Ovary (tissue), 3 donors: ENCODE results near the gene ACAP2.

Experiments used
- CTCF ChIP-seq, 3 donors: fragments of 450-650 bp in 2 of 3; fragments of 200-600 bp in 1 of 3; IDR thresholded peaks; one replicate each; pipeline versions ENCODE4 v1.5.1 to v1.8.0; 2016 to 2022; ENCODE audit warnings: antibody characterized with exemption in 3 of 3, mild to moderate bottlenecking in 1 of 3
- EP300 ChIP-seq: sonication (generic); formaldehyde crosslinking; IDR thresholded peaks from one replicate; pipeline ENCODE4 v1.6.1; 2017; ENCODE audit warnings: antibody characterized with exemption
- POLR2A ChIP-seq: fragments of 450-650 bp; IDR thresholded peaks from one replicate; pipeline ENCODE4 v1.6.1; 2017; ENCODE audit warnings: antibody characterized with exemption, mild to moderate bottlenecking, moderate library complexity
- donor health status: DM: no; HTN: no; CAD: no.

- TF ChIP-seq CTCF (IDR thresholded peaks at IDR 0.05) (no peak), EP300 (no peak), POLR2A (no peak)
Observed at GRCh38 chr3:195441476-195441991, 1.3 kb downstream of the ACAP2 start.
